Fibroblast of lung (primary cell): Measurements from ENCODE around the gene CCDC192. TPM values are rescaled to one million over a fixed set of nuclear protein-coding genes. Genes with fewer than 3 reads are reported as not detected.

Experiments used
- DNase-seq, 2 donors: peaks; one replicate each; pipeline versions ENCODE4 v3.0.0 to v3.0.0-alpha.2; 2010; ENCODE audit warnings: low read depth in 2 of 2
- H2AFZ ChIP-seq: 2 replicates; pipeline ENCODE4 v1.5.1; 2012; ENCODE audit warnings: low read length, control low read depth, inconsistent platforms
- H3K27ac ChIP-seq: 2 replicates; pipeline ENCODE4 v1.5.1; 2011; ENCODE audit warnings: low read length, control low read depth; ENCODE audit not compliant: insufficient read depth
- H3K27me3 ChIP-seq: 2 replicates; pipeline ENCODE4 v1.5.1; 2011; ENCODE audit warnings: mild to moderate bottlenecking, low read length; ENCODE audit not compliant: control insufficient read depth, insufficient read depth
- H3K36me3 ChIP-seq: 2 replicates; pipeline ENCODE4 v1.5.1; 2011; ENCODE audit warnings: low read length; ENCODE audit not compliant: control insufficient read depth, insufficient read depth
- H3K4me1 ChIP-seq: 2 replicates; pipeline ENCODE4 v1.5.1; 2011; ENCODE audit warnings: low read length; ENCODE audit not compliant: control insufficient read depth, insufficient read depth; ENCODE audit errors: extremely low read depth
- H3K4me2 ChIP-seq: 2 replicates; pipeline ENCODE4 v1.5.1; 2011; ENCODE audit warnings: low read length, control low read depth; ENCODE audit not compliant: insufficient read depth; ENCODE audit errors: extremely low read depth
- H3K4me3 ChIP-seq, 4 experiments: fragments of 200-600 bp in 1 of 4; sonication (generic) in 1 of 4; replicated peaks in 1 of 4; 2 replicates each; pipeline ENCODE4 v1.5.1; 2011 to 2016; ENCODE audit warnings: low read length in 4 of 4, low read depth in 3 of 4, mild to moderate bottlenecking in 3 of 4, control low read depth in 2 of 4, inconsistent platforms in 1 of 4, mixed read lengths in 1 of 4; ENCODE audit not compliant: insufficient read depth in 1 of 4; ENCODE audit errors: control extremely low read depth in 1 of 4
- H3K79me2 ChIP-seq: 2 replicates; pipeline ENCODE4 v1.5.1; 2012; ENCODE audit warnings: mild to moderate bottlenecking, low read length, inconsistent platforms; ENCODE audit not compliant: control insufficient read depth, insufficient read depth
- H3K9ac ChIP-seq: 2 replicates; pipeline ENCODE4 v1.5.1; 2011; ENCODE audit warnings: mild to moderate bottlenecking, low read length, control low read depth; ENCODE audit not compliant: insufficient read depth
- H3K9me3 ChIP-seq: 2 replicates; pipeline ENCODE4 v1.5.1; 2012; ENCODE audit warnings: low read depth, low read length; ENCODE audit not compliant: control insufficient read depth, insufficient read depth
- H4K20me1 ChIP-seq: 2 replicates; pipeline ENCODE4 v1.5.1; 2011; ENCODE audit warnings: low read length; ENCODE audit not compliant: control insufficient read depth, insufficient read depth; ENCODE audit errors: extremely low read depth
- EZH2 ChIP-seq: IDR thresholded peaks from 2 replicates; pipeline ENCODE4 v1.5.1; 2012; ENCODE audit warnings: low read length, control low read depth, mild to moderate bottlenecking; ENCODE audit errors: missing control alignments
- polyA plus RNA-seq, 2 donors: library from polyadenylated mRNA; depleted of rRNA in 1 of 2; stranded (reverse) in 1 of 2; unstranded in 1 of 2; fragments of >200 nt; gene quantifications; 2 replicates each; pipeline ENCODE4 v1.2.1, GENCODE V29; 2011 to 2012; ENCODE audit warnings: missing spikeins in 1 of 2
- total RNA-seq: library from RNA; depleted of rRNA; stranded (reverse); fragments of >200 nt; gene quantifications from 2 replicates; pipeline ENCODE4 v1.2.1, GENCODE V29; 2014
- TF ChIP-seq, protein P1 (sequence below), 2 donors: IDR thresholded peaks in 1 of 2; conservative IDR thresholded peaks in 1 of 2; 1 replicate in 1 of 2; 2 replicates in 1 of 2; pipeline ENCODE4 v1.5.1; 2011 to 2012; ENCODE audit warnings: low read length in 2 of 2, control low read depth in 1 of 2, inconsistent platforms in 1 of 2, low read depth in 1 of 2, mild to moderate bottlenecking in 1 of 2

CCDC192 gene
- total and polyA plus RNA-seq, 2 donors (not counting 1 experiment from before 2014, with no cell fraction given), result not detected

DNA sequence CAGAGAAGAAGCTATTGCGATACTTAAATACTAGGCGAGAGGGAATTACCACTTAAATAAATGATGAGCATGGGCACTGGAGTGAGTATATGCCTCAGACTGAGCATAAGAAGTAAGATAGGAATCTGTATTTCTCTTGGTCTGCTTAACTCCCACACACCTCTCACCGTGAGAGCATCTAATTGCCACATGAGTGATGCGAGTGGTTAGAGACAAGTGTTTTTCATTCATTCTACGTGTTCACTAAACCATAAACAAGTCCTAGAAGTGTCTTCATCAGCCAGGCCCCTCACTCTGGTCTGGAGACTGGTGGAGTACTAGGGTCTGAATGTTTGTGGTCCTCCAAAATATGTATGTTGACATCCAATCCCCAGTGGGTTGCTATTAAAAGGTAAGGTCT, 230.2 kb downstream of the CCDC192 start:
- TF ChIP-seq EZH2, result no peak
- TF ChIP-seq, protein P1, sequence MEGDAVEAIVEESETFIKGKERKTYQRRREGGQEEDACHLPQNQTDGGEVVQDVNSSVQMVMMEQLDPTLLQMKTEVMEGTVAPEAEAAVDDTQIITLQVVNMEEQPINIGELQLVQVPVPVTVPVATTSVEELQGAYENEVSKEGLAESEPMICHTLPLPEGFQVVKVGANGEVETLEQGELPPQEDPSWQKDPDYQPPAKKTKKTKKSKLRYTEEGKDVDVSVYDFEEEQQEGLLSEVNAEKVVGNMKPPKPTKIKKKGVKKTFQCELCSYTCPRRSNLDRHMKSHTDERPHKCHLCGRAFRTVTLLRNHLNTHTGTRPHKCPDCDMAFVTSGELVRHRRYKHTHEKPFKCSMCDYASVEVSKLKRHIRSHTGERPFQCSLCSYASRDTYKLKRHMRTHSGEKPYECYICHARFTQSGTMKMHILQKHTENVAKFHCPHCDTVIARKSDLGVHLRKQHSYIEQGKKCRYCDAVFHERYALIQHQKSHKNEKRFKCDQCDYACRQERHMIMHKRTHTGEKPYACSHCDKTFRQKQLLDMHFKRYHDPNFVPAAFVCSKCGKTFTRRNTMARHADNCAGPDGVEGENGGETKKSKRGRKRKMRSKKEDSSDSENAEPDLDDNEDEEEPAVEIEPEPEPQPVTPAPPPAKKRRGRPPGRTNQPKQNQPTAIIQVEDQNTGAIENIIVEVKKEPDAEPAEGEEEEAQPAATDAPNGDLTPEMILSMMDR (conservative IDR thresholded peaks at IDR 0.05 in 1 of 2, IDR thresholded peaks at IDR 0.05 in 1 of 2; ENCODE audit: low read depth in 1 of 2, low read length in 2 of 2), result no peak
- no peak overlapping the region for H3K9ac ChIP-seq
- H3K4me2 ChIP-seq, result no peak overlapping the region
- H2AFZ ChIP-seq, result no peak overlapping the region
- no peak overlapping the region for H3K27ac ChIP-seq
- no peak for DNase-seq
- no peaks in the 10 kb centered on the region for H3K4me1 ChIP-seq
- H3K79me2 ChIP-seq, result no peaks in the 10 kb centered on the region
- no peaks in the 10 kb centered on the region for H3K27me3 ChIP-seq
- H3K36me3 ChIP-seq, result no peaks in the 10 kb centered on the region
- H4K20me1 ChIP-seq, result no peaks in the 10 kb centered on the region
- no peaks in the 10 kb centered on the region for H3K9me3 ChIP-seq
- H3K4me3 ChIP-seq, result no peak overlapping the region

DNA sequence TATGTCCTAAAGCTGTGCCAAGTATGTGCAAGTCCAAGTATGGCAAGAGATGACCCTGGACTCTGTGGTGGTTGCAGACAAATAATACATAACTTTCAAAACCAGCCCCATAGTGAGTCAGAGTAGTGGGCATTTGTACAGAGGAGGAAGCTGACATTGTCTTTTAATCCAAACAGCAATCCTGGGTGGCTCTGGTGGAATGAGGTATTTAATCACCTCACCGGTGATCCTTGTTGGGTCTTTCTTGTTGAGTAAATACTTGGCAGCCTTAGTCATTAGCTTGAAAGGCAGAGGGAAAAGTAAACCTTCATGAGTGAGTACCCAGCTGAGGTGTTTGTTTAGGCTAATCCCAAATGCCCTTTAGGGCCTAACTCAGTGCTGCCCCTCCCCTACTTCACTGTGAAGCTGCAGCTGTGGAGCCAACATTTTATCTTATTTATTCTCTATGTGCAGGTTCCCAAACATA, 231.6 kb downstream of the CCDC192 start:
- no peaks in the 10 kb centered on the region for H4K20me1 ChIP-seq
- no peaks in the 10 kb centered on the region for H3K79me2 ChIP-seq
- H3K27ac ChIP-seq, result no peak overlapping the region
- DNase-seq, result peak; percentile 51 to 86
- no peak for TF ChIP-seq EZH2
- TF ChIP-seq, protein P1 (conservative IDR thresholded peaks at IDR 0.05 in 1 of 2, IDR thresholded peaks at IDR 0.05 in 1 of 2; ENCODE audit: low read depth in 1 of 2, low read length in 2 of 2), result no peak
- no peak overlapping the region for H3K9ac ChIP-seq
- no peaks in the 10 kb centered on the region for H3K36me3 ChIP-seq
- no peaks in the 10 kb centered on the region for H3K9me3 ChIP-seq
- no peak overlapping the region for H3K4me2 ChIP-seq
- H3K27me3 ChIP-seq, result no peaks in the 10 kb centered on the region
- H3K4me1 ChIP-seq, result no peaks in the 10 kb centered on the region
- H2AFZ ChIP-seq, result no peak overlapping the region
- no peak overlapping the region for H3K4me3 ChIP-seq

DNA sequence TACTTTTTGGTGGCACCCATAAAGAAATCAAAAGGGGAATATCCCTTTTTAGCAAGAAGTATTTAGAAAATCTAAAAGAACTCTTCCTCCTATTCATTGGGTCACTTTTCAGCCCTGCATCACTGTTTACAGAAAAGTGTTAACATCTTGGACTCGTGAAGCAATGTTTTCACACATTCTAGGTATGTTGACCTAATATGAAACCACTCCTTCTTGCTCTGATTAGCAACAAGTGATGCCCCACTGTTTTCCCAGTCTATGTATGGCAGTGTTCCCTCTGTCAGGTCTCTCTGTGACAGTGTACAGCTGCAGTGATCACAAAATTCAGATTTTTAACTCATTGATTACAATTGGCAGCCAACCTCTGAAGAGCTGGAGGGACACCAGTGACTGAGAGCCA, 232.2 kb downstream of the CCDC192 start:
- DNase-seq, result no peak
- TF ChIP-seq, protein P1 (conservative IDR thresholded peaks at IDR 0.05 in 1 of 2, IDR thresholded peaks at IDR 0.05 in 1 of 2; ENCODE audit: low read depth in 1 of 2, low read length in 2 of 2), result no peak
- TF ChIP-seq EZH2, result no peak
- Histone ChIP-seq H4K20me1 (no peaks in the 10 kb centered on the region), H3K4me1 (no peaks in the 10 kb centered on the region), H3K27me3 (no peaks in the 10 kb centered on the region), H3K36me3 (no peaks in the 10 kb centered on the region), H3K4me3 (no peak overlapping the region), H3K9ac (no peak overlapping the region), H2AFZ (no peak overlapping the region), H3K9me3 (no peaks in the 10 kb centered on the region), H3K4me2 (no peak overlapping the region), H3K27ac (no peak overlapping the region), H3K79me2 (no peaks in the 10 kb centered on the region)
